SK-N-MC (cell line): ENCODE measurements around the gene PIP4K2C.

Experiments
- EZH2 ChIP-seq: fragments of 200-600 bp; sonication (generic); IDR thresholded peaks from one replicate; pipeline ENCODE4 v1.6.1; 2017; ENCODE audit warnings: antibody characterized with exemption
- FOXP2 ChIP-seq: optimal IDR thresholded peaks from 2 replicates; pipeline ENCODE3; 2011; ENCODE audit warnings: mild to moderate bottlenecking, moderate library complexity; ENCODE audit not compliant: insufficient read depth; ENCODE audit errors: extremely low read length, control extremely low read depth
- POLR2AphosphoS5 ChIP-seq: IDR thresholded peaks from 2 replicates; pipeline ENCODE4 v1.6.1; 2012; ENCODE audit warnings: mild to moderate bottlenecking, low read depth, low read length, borderline replicate concordance

- TF ChIP-seq POLR2AphosphoS5 (no peak), EZH2 (no peak), FOXP2 (no peak)
These were observed 1.7 kb downstream of the PIP4K2C start for GRCh38 chr12:57592551-57593165.
